Fibroblast of mammary gland (primary cell): Measurements from ENCODE around the gene ANKRD53.

Experiments
- DNase-seq: peaks from one replicate; pipeline ENCODE4 v3.0.0-alpha.2; 2010; ENCODE audit warnings: low read depth
- H3K4me3 ChIP-seq: 2 replicates; pipeline ENCODE4 v1.5.1; 2011; ENCODE audit warnings: low read depth, mild to moderate bottlenecking, low read length, moderate library complexity; ENCODE audit not compliant: control insufficient read depth
- TF ChIP-seq, protein P1 (sequence below): conservative IDR thresholded peaks from 2 replicates; pipeline ENCODE4 v1.5.1; 2011; ENCODE audit warnings: low read depth, low read length, inconsistent platforms; ENCODE audit not compliant: control insufficient read depth, insufficient read depth

ANKRD53 gene

DNA sequence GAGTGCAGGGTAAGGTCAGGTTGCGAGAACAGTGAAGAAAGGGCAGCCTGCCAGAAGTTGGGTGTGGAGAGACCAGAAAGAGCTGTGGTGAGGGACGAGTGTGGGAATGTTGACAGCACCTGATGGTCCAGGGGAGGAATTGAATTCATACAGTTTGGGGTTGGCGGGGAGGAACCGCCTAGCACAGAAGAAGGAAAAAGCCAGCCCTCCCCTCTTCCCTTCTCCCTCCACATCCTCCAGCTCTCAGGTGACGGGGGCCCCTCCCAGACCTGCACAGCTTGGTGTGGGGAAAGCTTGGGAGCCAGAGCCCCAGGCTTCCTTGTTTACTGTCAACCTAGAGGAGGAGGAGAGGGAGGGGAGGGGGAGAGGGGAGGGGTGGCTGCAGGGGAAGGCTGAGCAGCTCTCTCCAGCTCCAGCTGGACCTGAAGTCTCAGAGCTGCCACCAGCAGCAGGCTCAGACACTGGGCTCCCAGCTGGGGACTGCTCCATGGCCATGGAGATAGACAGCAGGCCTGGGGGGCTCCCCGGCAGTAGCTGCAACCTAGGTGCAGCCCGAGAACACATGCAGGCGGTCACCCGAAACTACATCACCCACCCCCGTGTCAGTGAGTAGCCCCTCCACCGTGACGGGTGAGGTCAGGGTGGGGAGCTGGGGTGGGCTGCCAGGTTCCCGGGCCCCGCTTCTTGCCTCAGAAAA, 42.8 kb upstream of the ANKRD53 start, which contains the start of gene ATP6V1B1:
Gene ATP6V1B1, plus strand, starts transcription at position 433 of the 697 bp plus-strand sequence. Its CDS starts 55 bp downstream, at position 488.
- DNase-seq: no peak
- no peak within 1 kb of the TSS for H3K4me3 ChIP-seq
- TF ChIP-seq, protein P1, sequence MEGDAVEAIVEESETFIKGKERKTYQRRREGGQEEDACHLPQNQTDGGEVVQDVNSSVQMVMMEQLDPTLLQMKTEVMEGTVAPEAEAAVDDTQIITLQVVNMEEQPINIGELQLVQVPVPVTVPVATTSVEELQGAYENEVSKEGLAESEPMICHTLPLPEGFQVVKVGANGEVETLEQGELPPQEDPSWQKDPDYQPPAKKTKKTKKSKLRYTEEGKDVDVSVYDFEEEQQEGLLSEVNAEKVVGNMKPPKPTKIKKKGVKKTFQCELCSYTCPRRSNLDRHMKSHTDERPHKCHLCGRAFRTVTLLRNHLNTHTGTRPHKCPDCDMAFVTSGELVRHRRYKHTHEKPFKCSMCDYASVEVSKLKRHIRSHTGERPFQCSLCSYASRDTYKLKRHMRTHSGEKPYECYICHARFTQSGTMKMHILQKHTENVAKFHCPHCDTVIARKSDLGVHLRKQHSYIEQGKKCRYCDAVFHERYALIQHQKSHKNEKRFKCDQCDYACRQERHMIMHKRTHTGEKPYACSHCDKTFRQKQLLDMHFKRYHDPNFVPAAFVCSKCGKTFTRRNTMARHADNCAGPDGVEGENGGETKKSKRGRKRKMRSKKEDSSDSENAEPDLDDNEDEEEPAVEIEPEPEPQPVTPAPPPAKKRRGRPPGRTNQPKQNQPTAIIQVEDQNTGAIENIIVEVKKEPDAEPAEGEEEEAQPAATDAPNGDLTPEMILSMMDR: no peak

DNA sequence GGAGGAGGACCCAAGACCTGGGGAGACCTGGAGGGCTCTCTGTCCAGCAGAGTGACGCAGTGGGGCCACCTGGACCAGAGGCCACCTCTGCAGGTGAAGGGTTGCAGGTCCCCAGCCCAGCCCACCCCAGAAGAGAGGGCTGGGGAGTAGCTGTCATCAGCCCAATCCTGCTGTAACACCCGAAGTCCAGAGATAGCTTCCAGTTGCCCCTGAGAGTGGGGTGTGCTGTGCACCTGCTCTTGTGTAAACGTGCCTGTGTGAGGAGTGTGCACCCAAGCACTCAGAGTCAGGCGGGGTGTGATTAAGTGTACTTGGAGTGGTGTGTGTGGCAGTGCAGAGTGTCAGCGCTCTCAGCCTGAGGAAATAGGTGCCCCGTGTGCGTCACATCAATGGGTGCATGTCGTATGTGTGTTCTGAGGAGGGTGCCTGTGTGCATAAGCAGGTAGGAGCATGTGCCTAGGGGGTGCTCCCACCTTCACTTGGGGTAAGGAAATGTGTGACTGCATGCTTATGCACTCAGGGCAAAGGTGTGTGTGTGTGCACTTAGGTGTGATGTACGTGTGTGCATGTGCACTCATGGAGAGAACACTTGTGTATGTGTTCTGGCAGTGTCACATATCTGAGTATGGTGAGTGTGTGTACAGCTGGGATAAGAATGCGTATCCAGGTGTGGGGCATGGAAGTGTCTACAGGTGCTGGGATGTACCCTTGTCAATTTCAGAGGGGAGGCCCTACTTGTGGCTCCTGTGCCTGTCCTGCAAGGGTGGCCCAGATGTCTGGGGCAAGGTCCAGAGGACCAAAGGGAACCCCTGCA, 42.1 kb upstream of the ANKRD53 start:
- H3K4me3 ChIP-seq: no peak overlapping the region
- TF ChIP-seq, protein P1: no peak
- no peak for DNase-seq

DNA sequence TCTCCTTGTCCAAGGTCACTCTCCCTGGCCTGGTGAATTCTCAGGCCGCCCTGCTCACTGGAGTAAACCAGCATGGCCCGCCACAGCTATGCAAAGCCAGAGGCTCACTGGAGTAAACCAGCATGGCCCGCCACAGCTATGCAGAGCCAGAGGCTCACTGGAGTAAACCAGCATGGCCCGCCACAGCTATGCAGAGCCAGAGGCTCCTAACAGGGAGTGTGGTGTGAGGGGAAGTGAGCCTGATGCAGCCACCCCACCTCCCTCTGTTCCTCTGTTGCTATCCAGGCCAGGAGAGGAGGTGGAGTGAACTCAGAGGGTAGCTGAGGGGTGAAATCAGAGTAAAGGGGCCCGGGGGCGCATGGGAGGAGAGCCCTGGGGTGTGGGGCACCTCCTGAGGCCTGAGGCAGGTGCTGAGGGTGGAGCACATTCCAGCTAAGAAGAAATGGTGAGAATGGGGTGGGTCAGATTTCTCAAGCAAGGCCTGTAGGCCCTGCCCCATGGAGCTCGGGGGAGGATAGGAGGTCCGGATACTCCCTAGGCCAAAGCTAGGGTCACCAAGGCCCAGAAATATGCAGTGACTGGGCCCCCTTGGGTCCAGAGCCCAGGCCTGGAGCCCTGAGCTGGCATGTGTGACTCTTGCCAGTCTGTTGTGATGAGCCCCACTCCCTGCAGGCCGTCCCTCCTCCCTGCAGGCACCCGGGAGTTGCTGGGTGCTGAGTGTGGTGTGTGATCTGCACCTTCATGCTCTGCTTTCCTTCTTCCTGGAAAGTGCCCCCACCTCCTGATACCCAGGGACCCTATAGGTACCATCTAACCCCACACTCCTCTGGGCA, 41.2 kb upstream of the ANKRD53 start:
- DNase-seq: no peak
- TF ChIP-seq, protein P1: no peak
- no peak overlapping the region for H3K4me3 ChIP-seq

DNA sequence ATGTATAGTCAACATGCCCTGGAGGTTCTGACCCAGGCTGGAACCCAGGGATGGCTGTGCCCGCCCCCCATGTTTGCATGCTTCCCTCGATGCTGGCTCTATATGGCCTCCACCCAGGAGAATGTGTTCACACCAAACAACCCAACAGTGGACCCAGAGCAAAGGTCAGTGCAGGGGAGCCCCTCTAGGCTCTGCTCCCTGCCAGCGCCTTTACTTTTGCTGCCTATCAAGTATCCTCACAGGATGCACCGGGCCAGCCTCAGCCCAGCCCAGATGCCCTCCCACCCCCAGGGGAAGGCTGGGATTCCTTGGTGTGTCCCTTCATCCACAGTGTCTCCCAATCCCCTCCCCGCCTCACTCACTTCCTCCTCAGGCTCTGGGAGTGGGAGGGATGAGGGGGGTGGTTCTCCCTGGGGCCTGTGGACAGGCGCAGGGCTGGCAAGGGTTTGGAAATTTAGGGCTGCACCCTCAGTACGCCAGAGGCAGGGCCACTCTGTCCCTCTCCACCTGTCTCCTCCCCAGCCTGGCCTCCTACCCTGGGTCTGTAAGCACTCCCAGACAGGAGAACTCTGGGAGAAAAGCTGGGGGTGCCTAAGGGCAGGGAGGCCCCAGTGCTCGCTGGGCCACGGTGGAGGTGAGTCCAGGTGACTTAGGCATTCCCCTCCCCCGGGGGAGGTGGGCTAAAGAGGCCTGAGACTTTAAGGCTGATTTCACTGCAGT, 40.4 kb upstream of the ANKRD53 start:
- TF ChIP-seq, protein P1: no peak
- DNase-seq: no peak
- no peak overlapping the region for H3K4me3 ChIP-seq

DNA sequence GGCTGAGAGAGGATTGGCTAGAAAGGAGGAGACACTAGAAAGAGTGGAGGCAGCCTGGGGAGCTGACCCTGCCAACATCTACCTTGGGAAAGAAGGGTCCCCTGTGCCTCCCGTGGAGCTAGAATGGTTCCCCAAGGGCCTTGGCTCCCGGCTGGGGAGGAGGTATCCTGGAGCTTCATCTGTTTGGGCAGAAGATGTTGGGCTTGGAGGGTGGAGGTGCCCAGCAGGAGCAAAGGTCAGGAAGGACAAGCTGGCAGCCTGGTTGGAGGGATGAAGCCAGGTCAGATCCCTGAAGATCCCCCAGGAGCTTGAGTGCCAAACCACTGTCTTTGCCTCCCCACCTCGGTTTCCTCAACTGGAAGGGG, 39.9 kb upstream of the ANKRD53 start:
- DNase-seq: no peak
- no peak overlapping the region for H3K4me3 ChIP-seq
- TF ChIP-seq, protein P1: no peak
